ENCODE data around the gene PSMD3.
"Not testable (repeated sequence)": the region's sequence is repeated elsewhere in the genome, so short reads cannot be mapped to it uniquely, and the experiment has no call there.

PSMD3 gene

GRCh38 chr17:39997543-39997942, 16.9 kb downstream of the PSMD3 start:
- no peak for DNase-seq (ENCODE audit: low read depth)

- no peak for DNase-seq (ENCODE audit: low read depth)
Measured at GRCh38 chr17:39999067-39999466, 18.5 kb downstream of the PSMD3 start.

DNA sequence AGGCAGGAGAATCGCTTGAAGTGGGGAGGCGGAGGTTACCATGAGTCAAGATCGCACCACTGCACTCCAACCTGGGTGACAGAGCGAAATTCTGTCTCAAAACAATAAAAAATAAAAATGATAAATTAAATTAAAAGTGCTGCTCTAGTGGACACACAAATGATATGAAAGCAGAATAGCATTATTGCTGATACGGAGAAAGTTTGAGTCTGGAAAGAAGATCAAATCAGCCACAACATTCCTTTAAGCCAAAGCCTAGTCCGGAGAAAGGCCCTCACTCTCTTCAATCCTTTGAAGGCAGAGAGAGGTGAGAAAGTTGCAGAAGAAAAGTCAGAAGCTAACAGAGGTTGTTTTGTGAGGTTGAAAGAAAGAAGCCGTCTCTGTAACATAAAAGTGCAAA, 19.6 kb downstream of the PSMD3 start:
- no peak for DNase-seq (ENCODE audit: low read depth)

DNA sequence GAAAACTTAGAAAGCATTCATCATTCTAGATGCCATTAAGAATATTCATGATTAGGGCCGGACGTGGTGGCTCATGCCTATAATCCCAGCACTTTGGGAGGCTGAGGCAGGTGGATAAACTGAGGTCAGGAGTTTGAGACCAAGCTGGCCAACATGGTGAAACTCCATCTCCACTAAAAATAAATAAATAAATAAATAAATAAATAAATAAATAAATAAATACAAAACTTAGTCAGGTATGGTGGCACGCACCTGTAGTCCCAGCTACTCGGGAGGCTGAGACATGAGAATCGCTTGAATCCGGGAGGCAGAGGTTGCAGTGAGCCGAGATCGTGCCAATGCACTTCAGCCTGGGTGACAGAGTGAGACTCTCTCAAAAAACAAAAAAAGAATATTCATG, 20.7 kb downstream of the PSMD3 start:
- DNase-seq (ENCODE audit: low read depth) = not testable (repeated sequence)

DNA sequence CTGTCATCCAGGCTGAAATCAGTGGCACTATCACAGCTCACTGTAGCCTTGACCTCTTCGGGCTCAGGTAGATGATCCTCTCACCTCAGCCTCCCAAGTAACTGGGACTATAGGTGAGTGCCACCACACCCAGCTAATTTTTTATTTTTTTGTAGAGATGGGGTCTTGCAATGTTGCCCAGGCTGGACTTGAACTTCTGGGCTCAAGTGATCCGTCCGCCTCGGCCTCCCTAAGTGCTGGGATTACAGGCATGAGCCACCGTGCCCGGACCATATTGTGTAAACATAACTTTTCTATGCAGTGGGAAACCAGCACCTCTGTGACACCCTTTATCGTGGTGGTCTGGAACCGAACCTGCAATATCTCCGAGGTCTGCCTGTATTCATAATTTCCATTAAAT, 23.5 kb downstream of the PSMD3 start:
- no peak for DNase-seq (ENCODE audit: low read depth)

- DNase-seq (ENCODE audit: low read depth) = no peak
Measured at GRCh38 chr17:40004712-40005111, 24.1 kb downstream of the PSMD3 start.

GRCh38 chr17:40005520-40005919, 24.9 kb downstream of the PSMD3 start:
- no peak for DNase-seq (ENCODE audit: low read depth)

GRCh38 chr17:40010946-40011500, 30.4 kb downstream of the PSMD3 start:
- not testable (repeated sequence) for DNase-seq (ENCODE audit: low read depth)

DNA sequence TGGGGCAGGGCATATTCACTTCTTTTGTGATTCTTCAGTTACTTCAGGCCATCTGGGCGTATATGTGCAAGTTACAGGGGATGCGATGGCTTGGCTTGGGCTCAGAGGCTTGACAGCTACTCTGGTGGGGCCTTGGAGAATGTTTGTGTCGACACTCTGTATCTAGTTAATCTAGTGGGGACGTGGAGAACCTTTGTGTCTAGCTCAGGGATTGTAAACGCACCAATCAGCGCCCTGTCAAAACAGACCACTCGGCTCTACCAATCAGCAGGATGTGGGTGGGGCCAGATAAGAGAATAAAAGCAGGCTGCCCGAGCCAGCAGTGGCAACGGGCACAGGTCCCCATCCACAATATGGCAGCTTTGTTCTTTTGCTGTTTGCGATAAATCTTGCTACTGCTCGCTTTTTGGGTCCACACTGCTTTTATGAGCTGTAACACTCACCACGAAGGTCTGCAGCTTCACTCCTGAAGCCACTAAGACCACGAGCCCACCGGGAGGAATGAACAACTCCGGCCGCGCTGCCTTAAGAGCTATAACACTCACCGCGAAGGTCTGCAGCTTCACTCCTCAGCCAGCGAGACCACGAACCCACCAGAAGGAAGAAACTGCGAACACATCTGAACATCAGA, 31.5 kb downstream of the PSMD3 start:
- not testable (repeated sequence) for DNase-seq (ENCODE audit: low read depth)

- no peak for DNase-seq (ENCODE audit: low read depth)
Measured at GRCh38 chr17:40014375-40014980, 33.9 kb downstream of the PSMD3 start.

GRCh38 chr17:40015005-40015997, 34.7 kb downstream of the PSMD3 start, which contains the start of gene CSF3:
Gene CSF3, plus strand, starts transcription at chr17:40015440. Its CDS starts 35 bp downstream, at chr17:40015475.
- no peak for DNase-seq (ENCODE audit: low read depth)

GRCh38 chr17:40015998-40016985, 35.7 kb downstream of the PSMD3 start:
- no peak for DNase-seq (ENCODE audit: low read depth)

DNA sequence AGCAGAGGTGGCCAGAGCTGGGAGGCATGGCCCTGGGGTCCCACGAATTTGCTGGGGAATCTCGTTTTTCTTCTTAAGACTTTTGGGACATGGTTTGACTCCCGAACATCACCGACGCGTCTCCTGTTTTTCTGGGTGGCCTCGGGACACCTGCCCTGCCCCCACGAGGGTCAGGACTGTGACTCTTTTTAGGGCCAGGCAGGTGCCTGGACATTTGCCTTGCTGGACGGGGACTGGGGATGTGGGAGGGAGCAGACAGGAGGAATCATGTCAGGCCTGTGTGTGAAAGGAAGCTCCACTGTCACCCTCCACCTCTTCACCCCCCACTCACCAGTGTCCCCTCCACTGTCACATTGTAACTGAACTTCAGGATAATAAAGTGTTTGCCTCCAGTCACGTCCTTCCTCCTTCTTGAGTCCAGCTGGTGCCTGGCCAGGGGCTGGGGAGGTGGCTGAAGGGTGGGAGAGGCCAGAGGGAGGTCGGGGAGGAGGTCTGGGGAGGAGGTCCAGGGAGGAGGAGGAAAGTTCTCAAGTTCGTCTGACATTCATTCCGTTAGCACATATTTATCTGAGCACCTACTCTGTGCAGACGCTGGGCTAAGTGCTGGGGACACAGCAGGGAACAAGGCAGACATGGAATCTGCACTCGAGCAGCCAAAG, 36.9 kb downstream of the PSMD3 start:
- no peak for DNase-seq (ENCODE audit: low read depth)

GRCh38 chr17:40018211-40019121, 37.9 kb downstream of the PSMD3 start:
- DNase-seq (ENCODE audit: low read depth) = no peak

- no peak for DNase-seq (ENCODE audit: low read depth)
Measured at GRCh38 chr17:40019140-40019991, 38.8 kb downstream of the PSMD3 start.

- DNase-seq (ENCODE audit: low read depth) = no peak
Measured at GRCh38 chr17:40020146-40020545, 39.5 kb downstream of the PSMD3 start.

DNA sequence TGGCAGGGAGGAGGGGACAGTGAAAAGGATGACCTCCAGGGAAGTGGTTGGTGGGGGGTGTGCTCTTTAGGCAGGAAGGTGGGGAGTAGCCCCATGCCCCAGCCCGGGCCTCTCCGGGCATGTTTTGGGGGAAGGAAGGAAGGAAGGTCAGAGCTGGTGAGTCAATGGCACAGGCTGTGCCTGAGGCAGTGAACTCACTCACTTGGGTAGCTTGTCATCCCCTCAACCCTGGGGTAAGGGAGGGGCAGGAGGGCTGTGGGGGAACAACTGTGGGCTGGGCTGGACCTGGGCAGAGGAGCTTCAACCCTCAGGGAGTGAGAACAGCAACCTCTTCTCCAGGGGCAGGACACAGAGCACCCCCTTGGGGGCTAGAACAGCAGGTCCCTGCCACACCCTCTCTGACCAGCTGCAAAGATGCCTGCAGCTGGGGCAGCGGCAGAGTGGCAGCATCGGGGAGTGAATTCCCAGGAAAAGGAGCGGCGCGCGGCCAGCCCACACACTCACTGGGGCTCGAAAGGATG, 40.9 kb downstream of the PSMD3 start:
- no peak for DNase-seq (ENCODE audit: low read depth)

GRCh38 chr17:40022497-40022896, 41.9 kb downstream of the PSMD3 start:
- no peak for DNase-seq (ENCODE audit: low read depth)
